PFSK-1 (cell line): ENCODE data around the gene MYO1D.

Source experiments
- POLR2AphosphoS5 ChIP-seq: IDR thresholded peaks from 2 replicates; pipeline ENCODE4 v1.6.1; 2012; ENCODE audit warnings: low read depth, mild to moderate bottlenecking, control low read depth, low read length, moderate library complexity
- SIN3A ChIP-seq: IDR thresholded peaks from 2 replicates; pipeline ENCODE4 v1.6.1; 2012; ENCODE audit warnings: mild to moderate bottlenecking, low read length, moderate library complexity, borderline replicate concordance; ENCODE audit not compliant: insufficient read depth
- TAF1 ChIP-seq: IDR thresholded peaks from 2 replicates; pipeline ENCODE4 v1.6.1; 2012; ENCODE audit warnings: low read length, control low read depth, borderline replicate concordance; ENCODE audit not compliant: insufficient read depth

- TF ChIP-seq POLR2AphosphoS5 = no peak
- TF ChIP-seq TAF1 = no peak
- no peak for TF ChIP-seq SIN3A
Measured at GRCh38 chr17:32461853-32462617, 414.9 kb downstream of the MYO1D start.
